Activated naive CD4-positive, alpha-beta T cell treated with anti-CD3 and anti-CD28 coated beads for 36 hours (primary cell): ENCODE data around the gene RELN. TPM values are rescaled to one million over a fixed set of nuclear protein-coding genes. Genes with fewer than 3 reads are reported as not detected.

Source experiments
- CTCF ChIA-PET: fragments of 350-600 bp; sonication (Branson Sonifier 250); formaldehyde crosslinking; loops from one replicate; lab custom pipeline; 2021; ENCODE audit warnings: antibody characterized with exemption; lab: Charles Lee
- DNase-seq: peaks from one replicate; pipeline ENCODE4 v3.0.0-alpha.2; 2020
- H3K27ac Mint-ChIP-seq: one replicate; pipeline ENCODE4 v1.8.0; 2021; ENCODE audit warnings: mild to moderate bottlenecking, mixed read lengths
- H3K27me3 Mint-ChIP-seq: one replicate; pipeline ENCODE4 v1.8.0; 2021; ENCODE audit warnings: low read depth, mixed read lengths
- H3K36me3 Mint-ChIP-seq: one replicate; pipeline ENCODE4 v1.8.0; 2021; ENCODE audit warnings: low read depth, mixed read lengths
- H3K4me1 Mint-ChIP-seq: one replicate; pipeline ENCODE4 v1.8.0; 2021; ENCODE audit warnings: low read depth, mixed read lengths
- H3K4me3 Mint-ChIP-seq: one replicate; pipeline ENCODE4 v1.8.0; 2021; ENCODE audit warnings: mild to moderate bottlenecking, moderate library complexity, mixed read lengths
- H3K9me3 Mint-ChIP-seq: one replicate; pipeline ENCODE4 v1.8.0; 2021; ENCODE audit warnings: mixed read lengths
- intact Hi-C: fragments of 100-400 bp; cut with micrococcal nuclease; formaldehyde crosslinking; loops from one replicate; pipeline ENCODE4 v1.15.1; 2023
- total RNA-seq, 2 experiments: library from RNA; stranded (reverse); gene quantifications; one replicate each; pipeline ENCODE4 v1.2.3, GENCODE V29; 2021

The RELN gene
- total RNA-seq, 2 experiments from 2014 or later: not detected

DNA sequence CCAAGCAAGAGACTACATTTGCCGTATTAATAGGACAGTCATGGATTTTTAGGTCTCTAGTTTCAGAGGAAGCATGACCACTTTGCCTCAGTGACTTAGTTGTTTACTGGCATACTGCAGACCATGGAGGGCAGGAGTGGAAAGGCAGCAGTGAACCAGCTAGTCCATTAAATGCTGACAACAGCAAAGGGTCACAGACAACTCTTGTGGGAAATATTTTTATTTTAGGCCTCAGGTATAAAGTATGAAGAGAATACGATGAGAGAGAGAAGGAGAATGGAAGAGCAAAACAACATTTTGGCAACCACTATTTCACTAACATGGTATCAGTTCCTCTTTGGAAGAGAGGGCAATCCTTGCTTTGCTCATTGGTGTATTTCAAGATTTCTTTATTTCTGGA, 118.0 kb downstream of the RELN start:
- H3K9me3 Mint-ChIP-seq: no peaks in the 10 kb centered on the region
- H3K4me3 Mint-ChIP-seq: no peak overlapping the region
- no peak overlapping the region for H3K27ac Mint-ChIP-seq
- no peak for DNase-seq
- H3K4me1 Mint-ChIP-seq: no peaks in the 10 kb centered on the region
- H3K27me3 Mint-ChIP-seq: no peaks in the 10 kb centered on the region
- intact Hi-C loops: no loop called here
- no peaks in the 10 kb centered on the region for H3K36me3 Mint-ChIP-seq
- CTCF ChIA-PET: no interaction called here

DNA sequence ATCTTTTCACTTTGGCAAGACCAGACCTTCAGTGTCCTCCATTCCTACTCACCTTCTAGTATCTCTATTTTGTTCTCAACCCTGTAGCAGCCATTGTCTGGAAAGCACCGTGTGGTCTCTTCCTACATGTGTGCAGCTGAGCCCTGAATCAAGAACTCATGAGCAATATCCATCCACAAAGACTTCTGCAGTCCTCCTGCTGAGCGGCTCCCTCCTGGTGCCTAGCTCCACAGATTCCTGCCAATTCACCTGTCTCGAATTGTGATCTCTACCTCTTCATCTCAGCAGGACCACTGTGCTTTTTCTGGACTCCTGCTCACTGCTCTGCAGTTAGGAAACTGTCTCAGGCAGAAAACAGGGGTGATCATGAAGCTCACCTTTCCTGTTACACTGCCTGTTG, 118.8 kb downstream of the RELN start:
- no peaks in the 10 kb centered on the region for H3K36me3 Mint-ChIP-seq
- intact Hi-C loops: no loop called here
- CTCF ChIA-PET: no interaction called here

DNA sequence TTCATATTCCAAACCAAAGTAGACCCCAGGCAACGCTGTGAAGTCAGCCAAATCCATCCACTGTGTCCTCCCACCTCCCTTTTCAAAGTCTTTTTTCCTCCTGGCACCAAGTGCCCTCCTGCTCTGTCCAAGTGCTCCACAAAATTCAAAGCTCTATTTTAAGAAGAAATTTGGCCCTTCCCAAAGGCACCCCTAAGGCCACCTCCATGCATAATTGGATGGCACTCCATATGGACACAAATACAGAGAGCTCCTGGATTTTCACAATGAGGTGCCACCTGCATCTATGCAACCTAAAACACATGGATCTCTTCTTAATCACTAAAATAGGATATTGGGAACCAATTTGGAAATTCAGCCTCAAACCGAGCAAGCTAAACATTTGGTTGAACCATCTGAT, 121.6 kb downstream of the RELN start:
- no peaks in the 10 kb centered on the region for H3K4me1 Mint-ChIP-seq
- H3K27ac Mint-ChIP-seq: no peak overlapping the region
- intact Hi-C loops: no loop called here
- no peaks in the 10 kb centered on the region for H3K27me3 Mint-ChIP-seq
- no peaks in the 10 kb centered on the region for H3K9me3 Mint-ChIP-seq
- no peaks in the 10 kb centered on the region for H3K36me3 Mint-ChIP-seq
- CTCF ChIA-PET: interaction anchor here (0.9 kb wide), 1 partner anchor 43 kb away, joined by 3 read pairs; no protein-coding TSS in a partner anchor
- no peak overlapping the region for H3K4me3 Mint-ChIP-seq
- no peak for DNase-seq

More for the DNA sequence above, 118.8 kb downstream of the RELN start:
- Mint-ChIP-seq H3K4me3 (no peak overlapping the region), H3K27ac (no peak overlapping the region), H3K27me3 (no peaks in the 10 kb centered on the region), H3K9me3 (no peaks in the 10 kb centered on the region), H3K4me1 (no peaks in the 10 kb centered on the region)
- DNase-seq: no peak

DNA sequence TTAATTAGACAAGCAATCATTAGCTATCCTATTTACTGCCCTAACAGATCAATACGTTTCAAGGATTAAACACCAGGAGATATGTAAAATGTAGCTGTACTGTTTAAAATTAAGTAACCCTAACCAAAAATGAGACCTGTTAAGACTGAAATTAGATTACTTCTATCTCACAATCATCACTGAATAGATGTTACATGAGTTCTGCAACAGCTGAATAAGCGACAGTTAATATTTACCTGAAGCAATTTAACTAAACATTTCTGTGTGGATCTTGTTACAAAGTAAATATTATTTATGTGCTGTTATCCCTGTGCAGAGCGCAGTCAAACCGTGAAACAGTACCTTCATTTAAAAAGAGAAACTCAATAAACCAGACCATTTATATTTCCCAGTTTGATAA, 122.5 kb downstream of the RELN start:
- Mint-ChIP-seq H3K27me3 (no peaks in the 10 kb centered on the region), H3K4me1 (no peaks in the 10 kb centered on the region), H3K27ac (no peak overlapping the region), H3K4me3 (no peak overlapping the region), H3K36me3 (no peaks in the 10 kb centered on the region), H3K9me3 (no peaks in the 10 kb centered on the region)
- intact Hi-C loops: no loop called here
- CTCF ChIA-PET: no interaction called here
- DNase-seq: no peak

DNA sequence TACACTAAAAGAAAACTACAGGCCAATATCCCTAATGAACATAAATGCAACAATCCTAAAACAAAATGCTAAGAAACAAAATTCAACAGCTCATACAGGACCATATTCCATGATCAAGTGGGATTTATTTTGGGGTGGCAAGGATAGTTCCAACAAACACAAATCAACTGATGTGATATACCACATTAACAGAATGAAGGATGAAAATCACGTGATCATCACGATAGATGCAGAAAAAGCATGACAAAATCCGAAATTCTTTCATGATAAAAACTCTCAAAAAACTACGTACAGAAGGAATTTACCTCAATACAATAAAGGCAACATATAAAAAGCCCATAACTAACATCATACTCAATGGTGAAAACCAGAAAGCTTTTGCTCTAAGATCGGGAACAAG, 124.0 kb downstream of the RELN start:
- CTCF ChIA-PET: no interaction called here
- Mint-ChIP-seq H3K27ac (no peak overlapping the region), H3K27me3 (no peaks in the 10 kb centered on the region), H3K4me1 (no peaks in the 10 kb centered on the region), H3K36me3 (no peaks in the 10 kb centered on the region), H3K9me3 (no peaks in the 10 kb centered on the region), H3K4me3 (no peak overlapping the region)
- no peak for DNase-seq
- intact Hi-C loops: no loop called here

DNA sequence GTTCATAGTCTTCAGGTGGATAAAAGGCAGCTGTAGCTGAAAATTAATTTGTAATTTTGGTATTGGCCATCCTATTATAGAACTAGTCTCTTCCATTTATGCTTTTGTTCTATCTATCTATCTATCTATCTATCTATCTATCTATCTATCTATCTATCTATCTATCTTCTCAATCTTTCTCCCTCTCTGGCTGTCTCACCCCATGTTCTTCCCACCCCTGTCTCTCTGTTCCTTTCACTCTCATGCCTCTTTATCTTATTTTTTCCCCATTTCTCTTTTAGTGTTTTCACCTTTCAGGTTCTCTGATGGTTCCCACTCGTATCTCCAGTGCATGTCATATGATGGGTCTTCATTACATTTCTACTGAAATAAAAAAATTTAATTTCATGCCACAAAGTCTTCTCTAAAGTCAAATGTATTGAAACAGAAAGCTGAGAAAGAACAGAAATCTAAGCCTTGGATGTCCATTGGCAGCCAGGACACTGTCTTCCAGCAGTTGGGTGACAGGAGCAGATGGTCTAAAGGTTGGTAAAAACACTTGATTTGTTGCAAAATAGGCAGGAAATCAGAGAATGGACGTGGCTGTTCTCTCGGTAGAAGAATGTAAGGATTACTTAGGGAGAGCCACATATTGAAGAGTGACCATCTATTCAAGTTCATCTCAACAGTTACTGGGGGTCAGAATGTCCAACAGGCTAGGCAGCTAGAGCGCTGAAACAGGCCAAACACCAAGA, 127.0 kb downstream of the RELN start:
- intact Hi-C loops: no loop called here
- Mint-ChIP-seq H3K27me3 (peaks cover 5% of the 10 kb centered on the region), H3K27ac (no peak overlapping the region), H3K4me1 (no peaks in the 10 kb centered on the region), H3K9me3 (no peaks in the 10 kb centered on the region), H3K36me3 (no peaks in the 10 kb centered on the region), H3K4me3 (no peak overlapping the region)
- DNase-seq: no peak
- CTCF ChIA-PET: no interaction called here

DNA sequence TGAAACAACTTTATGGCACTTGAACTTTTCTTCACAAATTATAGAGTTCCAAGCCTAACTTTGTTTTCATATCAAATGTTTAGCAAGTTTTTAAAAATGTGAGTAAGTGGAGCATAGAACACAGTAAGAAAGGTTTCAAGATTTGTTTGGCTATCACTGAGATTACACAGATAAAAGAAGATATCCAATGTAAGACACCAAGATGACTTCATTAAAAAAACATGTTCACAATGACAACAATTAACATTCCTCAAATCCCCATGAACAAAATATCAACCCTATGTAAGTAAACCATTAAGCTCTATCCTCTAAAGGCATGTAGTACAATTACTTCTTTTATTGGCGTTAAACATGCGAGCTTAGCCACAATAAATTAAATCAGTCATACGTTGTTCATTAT, 129.7 kb downstream of the RELN start:
- no peaks in the 10 kb centered on the region for H3K9me3 Mint-ChIP-seq
- no peak overlapping the region for H3K27ac Mint-ChIP-seq
- H3K4me3 Mint-ChIP-seq: no peak overlapping the region
- CTCF ChIA-PET: no interaction called here
- H3K27me3 Mint-ChIP-seq: peaks cover 9% of the 10 kb centered on the region
- DNase-seq: no peak
- H3K4me1 Mint-ChIP-seq: no peaks in the 10 kb centered on the region
- intact Hi-C loops: no loop called here
- H3K36me3 Mint-ChIP-seq: no peaks in the 10 kb centered on the region

DNA sequence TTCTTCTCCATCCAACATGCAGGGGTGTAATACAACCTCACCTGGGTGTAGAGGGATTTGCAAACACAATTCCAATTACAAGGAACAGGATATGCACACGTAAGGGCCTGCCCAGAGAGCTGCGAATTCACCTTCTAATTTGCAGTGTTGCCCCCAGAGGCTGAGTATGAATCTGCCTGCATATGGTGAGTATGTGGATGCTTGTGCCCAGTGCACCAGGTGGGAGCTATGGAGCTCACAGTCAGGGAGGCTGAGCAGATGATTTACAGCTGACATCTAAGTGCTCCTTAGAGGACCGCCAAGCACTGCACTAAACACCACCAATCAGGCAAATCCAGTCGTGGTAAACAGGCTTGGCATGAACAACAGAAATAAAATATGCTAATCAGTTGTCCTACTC, 132.0 kb downstream of the RELN start:
- CTCF ChIA-PET: no interaction called here
- DNase-seq: no peak
- H3K27ac Mint-ChIP-seq: no peak overlapping the region
- H3K36me3 Mint-ChIP-seq: no peaks in the 10 kb centered on the region
- no peaks in the 10 kb centered on the region for H3K9me3 Mint-ChIP-seq
- no peaks in the 10 kb centered on the region for H3K4me1 Mint-ChIP-seq
- H3K27me3 Mint-ChIP-seq: peaks cover 11% of the 10 kb centered on the region
- intact Hi-C loops: no loop called here
- no peak overlapping the region for H3K4me3 Mint-ChIP-seq

DNA sequence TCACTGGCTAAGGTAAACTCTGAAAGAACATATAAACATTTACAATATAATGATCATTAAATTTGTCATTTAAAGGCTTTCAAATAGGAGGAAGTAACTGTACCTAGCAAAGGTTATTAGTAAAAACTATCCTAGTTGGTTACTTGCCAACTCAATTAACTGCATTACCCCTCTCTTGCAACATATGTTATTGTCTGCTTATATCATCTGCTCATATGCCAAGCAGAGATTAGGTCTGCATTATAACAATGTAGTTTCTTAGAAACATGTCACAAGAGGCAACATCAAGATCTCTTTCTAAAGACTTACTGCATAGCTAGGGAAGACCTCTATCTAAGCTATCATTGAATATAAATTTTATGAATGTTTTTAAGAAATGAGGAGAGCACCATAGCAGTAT, 132.5 kb downstream of the RELN start:
- no peak for DNase-seq
- Mint-ChIP-seq H3K4me1 (no peaks in the 10 kb centered on the region), H3K9me3 (no peaks in the 10 kb centered on the region), H3K36me3 (no peaks in the 10 kb centered on the region), H3K4me3 (no peak overlapping the region), H3K27me3 (peaks cover 11% of the 10 kb centered on the region), H3K27ac (no peak overlapping the region)
- CTCF ChIA-PET: interaction anchor here (0.6 to 0.7 kb wide), 2 partner anchors 10 to 286 kb away, joined by 3 to 5 read pairs; no protein-coding TSS in a partner anchor
- intact Hi-C loops: no loop called here

DNA sequence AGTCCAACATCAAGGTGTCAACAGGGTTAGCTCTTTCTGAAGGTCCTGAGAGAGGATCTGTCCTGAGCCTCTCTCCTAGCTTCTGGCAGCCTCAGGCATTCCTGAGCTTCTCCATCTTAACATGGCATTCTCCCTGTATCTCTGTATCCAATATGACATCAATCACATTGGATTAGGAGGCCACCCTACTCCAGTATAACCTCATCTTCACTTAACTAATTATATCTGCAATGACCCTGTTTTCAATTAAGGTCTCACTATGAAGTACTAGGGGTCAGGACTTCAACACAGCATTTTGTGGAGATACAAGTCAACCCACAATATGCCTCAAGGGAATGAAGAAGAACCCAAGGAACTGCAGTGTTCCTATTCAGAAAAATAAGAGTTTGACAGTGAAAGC, 133.8 kb downstream of the RELN start:
- H3K27ac Mint-ChIP-seq: no peak overlapping the region
- H3K4me3 Mint-ChIP-seq: no peak overlapping the region
- DNase-seq: no peak
- peaks cover 11% of the 10 kb centered on the region for H3K27me3 Mint-ChIP-seq
- peaks cover 3% of the 10 kb centered on the region for H3K9me3 Mint-ChIP-seq
- intact Hi-C loops: no loop called here
- CTCF ChIA-PET: no interaction called here
- no peaks in the 10 kb centered on the region for H3K36me3 Mint-ChIP-seq
- no peaks in the 10 kb centered on the region for H3K4me1 Mint-ChIP-seq

DNA sequence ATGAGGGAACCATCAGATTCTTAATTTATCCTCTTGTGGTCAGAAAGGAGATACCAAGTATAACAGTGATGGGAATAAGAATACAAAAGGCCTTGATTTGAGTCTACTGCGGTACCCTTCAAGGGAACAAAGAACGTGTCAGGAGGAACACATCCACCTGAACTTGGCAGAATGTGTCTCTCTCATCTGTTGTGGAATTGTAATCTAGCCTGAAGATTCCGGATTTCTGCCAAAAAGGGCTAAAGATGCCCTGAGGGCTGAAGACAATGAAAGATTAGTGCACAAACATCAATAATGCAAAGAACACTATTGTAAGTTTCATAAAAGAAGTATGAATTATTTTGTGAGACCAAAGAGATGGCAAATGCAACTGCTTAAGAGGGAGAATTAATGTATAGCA, 134.8 kb downstream of the RELN start:
- Mint-ChIP-seq H3K36me3 (no peaks in the 10 kb centered on the region), H3K27ac (no peak overlapping the region), H3K4me3 (no peak overlapping the region), H3K27me3 (peaks cover 9% of the 10 kb centered on the region), H3K9me3 (peaks cover 3% of the 10 kb centered on the region), H3K4me1 (no peaks in the 10 kb centered on the region)
- DNase-seq: no peak
- CTCF ChIA-PET: no interaction called here
- intact Hi-C loops: no loop called here

DNA sequence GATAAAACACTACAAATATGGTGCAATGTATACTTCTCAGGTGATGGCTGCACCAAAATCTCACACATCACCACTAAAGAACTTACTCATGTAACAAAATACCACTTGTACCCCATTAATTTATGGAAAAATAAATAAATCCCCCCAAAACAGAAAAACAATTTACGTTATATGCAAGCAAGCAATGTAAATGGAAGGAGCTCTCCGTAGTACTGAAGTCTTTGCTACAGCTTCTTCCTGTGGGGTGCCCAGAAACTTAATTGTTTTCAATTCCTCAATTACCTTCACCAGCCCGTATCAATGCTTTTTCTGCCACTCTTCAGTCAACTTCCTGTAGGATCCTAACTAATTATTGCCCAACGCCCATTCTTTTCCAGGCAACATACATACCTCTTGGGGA, 138.1 kb downstream of the RELN start:
- intact Hi-C loops: no loop called here
- Mint-ChIP-seq H3K9me3 (peaks cover 3% of the 10 kb centered on the region), H3K36me3 (no peaks in the 10 kb centered on the region), H3K27me3 (peaks cover 10% of the 10 kb centered on the region), H3K27ac (no peak overlapping the region), H3K4me3 (no peak overlapping the region), H3K4me1 (no peaks in the 10 kb centered on the region)
- DNase-seq: no peak
- CTCF ChIA-PET: interaction anchor here (0.6 kb wide), 1 partner anchor 160 kb away, joined by 3 read pairs; no protein-coding TSS in a partner anchor

DNA sequence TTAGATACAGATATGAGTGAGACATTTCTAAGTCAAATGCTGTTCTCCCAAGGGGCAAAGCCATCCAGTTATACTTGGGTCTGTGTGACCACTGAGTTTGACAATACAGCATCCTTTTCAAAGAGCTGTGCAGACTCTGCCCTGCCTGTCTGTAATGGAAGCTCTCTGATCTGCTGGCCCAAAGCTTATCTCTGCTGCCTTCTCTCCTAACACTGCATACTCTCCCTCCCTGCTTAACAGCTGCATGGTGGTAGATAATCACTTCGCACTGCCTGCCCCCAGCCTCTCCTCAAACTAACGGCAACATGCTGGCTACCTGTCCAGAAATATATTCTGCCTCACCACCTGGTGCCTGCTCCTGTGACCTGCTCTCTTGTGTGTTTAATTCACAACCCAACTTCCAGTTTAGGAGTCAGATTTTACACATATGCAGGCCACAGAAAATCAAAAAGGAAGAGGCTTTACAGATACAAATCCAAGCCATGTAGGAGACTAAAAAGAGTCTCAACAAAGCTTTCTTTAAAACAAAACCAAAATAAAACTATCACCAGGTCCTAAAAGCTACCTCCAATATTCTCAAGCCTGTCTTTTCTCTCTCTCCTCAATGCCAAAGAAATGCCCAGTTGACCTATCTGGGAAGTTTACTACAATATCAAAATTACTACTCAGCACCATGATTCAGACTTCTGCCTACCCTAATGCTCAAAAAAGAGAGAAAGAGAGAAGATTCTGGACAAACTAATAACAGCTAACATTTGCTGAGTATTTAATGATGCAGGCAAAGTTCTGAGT, 145.6 kb downstream of the RELN start:
- no peak overlapping the region for H3K27ac Mint-ChIP-seq
- no peak overlapping the region for H3K4me3 Mint-ChIP-seq
- intact Hi-C loops: no loop called here
- peaks cover 7% of the 10 kb centered on the region for H3K27me3 Mint-ChIP-seq
- DNase-seq: no peak
- no peaks in the 10 kb centered on the region for H3K9me3 Mint-ChIP-seq
- CTCF ChIA-PET: no interaction called here
- H3K4me1 Mint-ChIP-seq: no peaks in the 10 kb centered on the region
- H3K36me3 Mint-ChIP-seq: no peaks in the 10 kb centered on the region
